ENCODE measurements around the gene PPP6R2.

Gene PPP6R2

DNA sequence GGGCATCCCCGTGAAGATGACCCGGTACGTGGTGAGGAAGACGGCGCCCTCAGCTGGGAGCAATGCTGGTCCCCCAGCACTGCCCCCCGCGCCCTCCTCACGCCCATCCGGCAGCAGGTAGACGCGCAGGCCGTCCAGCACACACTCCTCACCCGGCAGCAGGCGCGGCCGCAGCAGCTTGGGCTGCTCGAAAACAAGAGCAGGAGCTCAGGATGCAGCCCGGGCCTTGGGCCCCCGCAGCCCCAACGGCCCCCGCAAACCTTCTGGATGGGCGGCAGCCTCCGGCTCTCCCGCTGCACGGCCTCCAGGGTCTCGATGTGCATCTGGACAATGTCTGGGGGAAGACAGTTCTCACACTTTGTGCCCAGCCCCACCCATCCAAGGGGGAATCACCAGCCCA is 118.4 kb downstream of the PPP6R2 start:
- H3K27ac ChIP-seq = no peak overlapping the region
- TF ChIP-seq, protein P1, sequence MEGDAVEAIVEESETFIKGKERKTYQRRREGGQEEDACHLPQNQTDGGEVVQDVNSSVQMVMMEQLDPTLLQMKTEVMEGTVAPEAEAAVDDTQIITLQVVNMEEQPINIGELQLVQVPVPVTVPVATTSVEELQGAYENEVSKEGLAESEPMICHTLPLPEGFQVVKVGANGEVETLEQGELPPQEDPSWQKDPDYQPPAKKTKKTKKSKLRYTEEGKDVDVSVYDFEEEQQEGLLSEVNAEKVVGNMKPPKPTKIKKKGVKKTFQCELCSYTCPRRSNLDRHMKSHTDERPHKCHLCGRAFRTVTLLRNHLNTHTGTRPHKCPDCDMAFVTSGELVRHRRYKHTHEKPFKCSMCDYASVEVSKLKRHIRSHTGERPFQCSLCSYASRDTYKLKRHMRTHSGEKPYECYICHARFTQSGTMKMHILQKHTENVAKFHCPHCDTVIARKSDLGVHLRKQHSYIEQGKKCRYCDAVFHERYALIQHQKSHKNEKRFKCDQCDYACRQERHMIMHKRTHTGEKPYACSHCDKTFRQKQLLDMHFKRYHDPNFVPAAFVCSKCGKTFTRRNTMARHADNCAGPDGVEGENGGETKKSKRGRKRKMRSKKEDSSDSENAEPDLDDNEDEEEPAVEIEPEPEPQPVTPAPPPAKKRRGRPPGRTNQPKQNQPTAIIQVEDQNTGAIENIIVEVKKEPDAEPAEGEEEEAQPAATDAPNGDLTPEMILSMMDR (conservative IDR thresholded peaks at IDR 0.05) = no peak
- no peak for TF ChIP-seq ZFX (IDR thresholded peaks at IDR 0.05)

- no peak overlapping the region for H3K27ac ChIP-seq
- TF ChIP-seq, protein P1 (conservative IDR thresholded peaks at IDR 0.05) = no peak
- TF ChIP-seq ZFX (IDR thresholded peaks at IDR 0.05) = no peak
These were observed 118.9 kb downstream of the PPP6R2 start for GRCh38 chr22:50461979-50462540.

GRCh38 chr22:50463188-50463900 is 120.2 kb downstream of the PPP6R2 start:
- no peak overlapping the region for H3K27ac ChIP-seq
- TF ChIP-seq ZFX (IDR thresholded peaks at IDR 0.05) = no peak
- TF ChIP-seq, protein P1 (conservative IDR thresholded peaks at IDR 0.05) = no peak

DNA sequence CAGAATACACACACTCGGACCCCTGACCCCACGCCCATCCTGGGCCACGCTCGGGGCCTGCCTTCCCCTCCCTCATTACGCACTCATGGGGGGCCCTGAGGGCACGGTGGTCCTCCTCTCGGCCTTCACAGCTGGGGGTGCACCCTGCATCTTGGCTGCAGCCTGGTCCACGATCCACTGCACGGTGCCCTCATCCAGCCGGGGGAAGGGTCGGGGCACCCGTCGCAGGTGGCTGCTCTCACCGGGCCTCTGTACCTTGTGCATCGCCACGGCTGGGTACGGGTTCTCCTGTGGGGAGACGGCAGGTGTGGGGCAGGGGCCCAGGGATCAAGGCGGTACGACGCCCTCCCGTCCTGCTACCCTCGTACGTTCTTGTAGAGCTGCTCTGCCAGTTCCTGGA is 121.3 kb downstream of the PPP6R2 start:
- TF ChIP-seq ZFX (IDR thresholded peaks at IDR 0.05) = no peak
- TF ChIP-seq, protein P1 (conservative IDR thresholded peaks at IDR 0.05) = no peak
- H3K27ac ChIP-seq = no peak overlapping the region

DNA sequence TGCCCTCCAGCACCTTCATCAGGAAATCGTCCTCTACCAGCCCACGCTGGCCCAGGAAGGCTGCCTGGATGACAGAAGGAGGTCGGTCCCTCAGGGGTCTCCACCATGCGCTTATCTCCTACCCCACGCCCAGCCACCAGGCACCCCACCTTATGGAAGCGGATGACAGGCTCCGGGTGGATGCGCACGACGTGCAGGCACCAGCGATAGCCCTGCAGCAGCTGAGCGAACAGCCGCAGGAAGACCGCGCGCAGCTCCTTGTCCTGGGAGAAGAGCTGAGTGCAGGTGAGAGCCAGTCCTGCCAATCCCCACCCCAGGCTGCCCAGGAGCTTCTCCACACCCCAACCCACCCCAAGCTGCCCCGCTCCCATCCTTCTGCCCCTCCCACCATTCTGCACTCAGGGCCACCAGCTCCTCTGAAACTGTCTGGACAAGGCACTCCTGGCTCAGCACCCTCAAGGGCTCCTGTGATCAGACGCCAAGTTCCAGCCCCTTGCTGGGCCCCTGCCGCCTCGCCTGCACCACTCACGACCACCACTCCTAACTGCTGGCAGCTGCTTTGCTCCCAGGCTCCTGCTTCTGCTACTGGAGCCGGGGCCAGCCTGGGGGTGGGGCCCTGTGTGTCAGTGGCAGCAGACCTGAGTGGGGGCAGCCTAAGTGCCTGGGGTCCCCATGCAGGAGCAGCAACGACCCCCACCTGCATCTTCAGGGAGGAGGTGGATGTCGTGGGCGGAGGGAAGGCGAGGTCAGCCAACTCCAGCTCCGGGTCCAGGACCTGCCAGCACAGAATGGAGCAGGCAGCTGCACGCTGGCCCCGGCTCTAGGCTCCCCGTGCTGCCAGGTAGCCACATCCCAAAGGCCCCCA is 122.2 kb downstream of the PPP6R2 start:
- no peak overlapping the region for H3K27ac ChIP-seq
- TF ChIP-seq, protein P1 (conservative IDR thresholded peaks at IDR 0.05) = no peak
- no peak for TF ChIP-seq ZFX (IDR thresholded peaks at IDR 0.05)

DNA sequence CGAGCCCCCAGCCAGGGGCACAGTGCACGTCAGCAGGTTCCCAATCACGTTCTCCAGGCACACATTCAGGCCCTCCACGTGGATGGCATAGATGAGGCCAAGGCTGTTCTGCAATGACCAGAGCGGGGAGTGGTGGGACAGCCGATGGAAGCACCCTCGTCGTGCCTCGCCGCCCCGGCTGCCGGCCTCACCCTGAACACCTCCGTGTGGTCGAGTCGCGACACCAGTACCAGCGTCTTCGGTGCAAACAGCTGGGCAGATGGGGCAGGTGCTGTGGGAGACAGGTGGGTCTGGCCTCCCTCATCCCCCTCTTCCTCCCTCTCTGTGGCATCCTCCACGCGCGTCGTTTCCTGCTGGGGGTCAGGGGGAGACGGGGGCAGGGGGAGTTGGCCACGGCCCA is 124.2 kb downstream of the PPP6R2 start:
- no peak overlapping the region for H3K27ac ChIP-seq
- TF ChIP-seq ZFX (IDR thresholded peaks at IDR 0.05) = no peak
- TF ChIP-seq, protein P1 (conservative IDR thresholded peaks at IDR 0.05) = no peak

Measured in C4-2B (cell line).